Measurements from ENCODE around the gene INPP4B.

DNA sequence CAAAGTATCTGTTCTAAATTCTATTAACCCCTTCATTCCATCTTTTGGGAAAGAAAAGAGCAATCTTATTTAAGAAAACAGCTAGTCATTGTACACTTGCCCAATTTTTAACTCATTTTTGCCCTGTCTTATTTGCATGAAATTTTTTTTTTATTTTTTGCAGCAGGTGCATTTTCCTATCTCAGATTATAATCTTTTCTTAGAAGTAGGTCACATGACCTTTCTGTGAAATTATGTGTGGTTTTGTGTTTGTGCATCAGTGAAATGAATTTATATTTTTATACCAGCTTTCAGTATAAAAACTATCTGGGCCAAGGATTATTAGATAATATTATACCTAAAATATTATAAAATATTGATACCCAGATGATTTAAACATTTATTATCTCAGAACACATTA, 145.6 kb downstream of the INPP4B start:
- TF ChIP-seq, protein P1, sequence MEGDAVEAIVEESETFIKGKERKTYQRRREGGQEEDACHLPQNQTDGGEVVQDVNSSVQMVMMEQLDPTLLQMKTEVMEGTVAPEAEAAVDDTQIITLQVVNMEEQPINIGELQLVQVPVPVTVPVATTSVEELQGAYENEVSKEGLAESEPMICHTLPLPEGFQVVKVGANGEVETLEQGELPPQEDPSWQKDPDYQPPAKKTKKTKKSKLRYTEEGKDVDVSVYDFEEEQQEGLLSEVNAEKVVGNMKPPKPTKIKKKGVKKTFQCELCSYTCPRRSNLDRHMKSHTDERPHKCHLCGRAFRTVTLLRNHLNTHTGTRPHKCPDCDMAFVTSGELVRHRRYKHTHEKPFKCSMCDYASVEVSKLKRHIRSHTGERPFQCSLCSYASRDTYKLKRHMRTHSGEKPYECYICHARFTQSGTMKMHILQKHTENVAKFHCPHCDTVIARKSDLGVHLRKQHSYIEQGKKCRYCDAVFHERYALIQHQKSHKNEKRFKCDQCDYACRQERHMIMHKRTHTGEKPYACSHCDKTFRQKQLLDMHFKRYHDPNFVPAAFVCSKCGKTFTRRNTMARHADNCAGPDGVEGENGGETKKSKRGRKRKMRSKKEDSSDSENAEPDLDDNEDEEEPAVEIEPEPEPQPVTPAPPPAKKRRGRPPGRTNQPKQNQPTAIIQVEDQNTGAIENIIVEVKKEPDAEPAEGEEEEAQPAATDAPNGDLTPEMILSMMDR (IDR thresholded peaks at IDR 0.05; ENCODE audit: low read depth, low read length), result no peak
- TF ChIP-seq, protein P2, sequence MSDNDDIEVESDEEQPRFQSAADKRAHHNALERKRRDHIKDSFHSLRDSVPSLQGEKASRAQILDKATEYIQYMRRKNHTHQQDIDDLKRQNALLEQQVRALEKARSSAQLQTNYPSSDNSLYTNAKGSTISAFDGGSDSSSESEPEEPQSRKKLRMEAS (IDR thresholded peaks at IDR 0.05; ENCODE audit: low read depth, low read length), result no peak
- TF ChIP-seq POLR2A (IDR thresholded peaks at IDR 0.05; ENCODE audit: extremely low read depth, insufficient read length) (no peak), MYC (IDR thresholded peaks at IDR 0.05; ENCODE audit: low read depth, low read length) (no peak)

Data from NB4 (cell line).